ENCODE measurements around the gene RNF207. TPM values are rescaled to one million over a fixed set of nuclear protein-coding genes. Genes with fewer than 3 reads are reported as not detected.

The RNF207 gene
- total and polyA plus RNA-seq, 2 of the 4 experiments (the other 2 are of a cell fraction) = 2.7 to 17.2 TPM

DNA sequence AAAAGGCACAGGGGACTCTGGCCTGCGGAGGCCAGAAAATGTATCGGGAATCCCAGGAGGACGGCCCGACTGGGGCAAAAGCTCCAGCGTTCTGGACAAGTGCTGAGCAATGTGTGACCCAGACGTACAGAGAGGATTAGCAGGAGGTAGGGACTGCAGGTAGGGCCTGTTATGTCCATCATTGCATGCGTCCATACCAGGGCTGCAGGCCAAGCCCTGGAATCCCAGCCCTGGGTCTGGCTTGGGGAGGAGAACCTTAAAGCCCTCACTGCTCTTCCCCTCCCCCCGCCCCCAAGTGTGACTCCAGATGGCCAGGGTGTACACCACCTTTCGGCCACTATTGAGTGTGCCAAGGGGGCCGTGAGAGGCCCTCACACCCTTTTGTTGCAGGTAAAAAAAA, 2.0 kb downstream of the RNF207 start:
- Histone ChIP-seq H3K4ac (ENCODE audit: low read depth, low read length) (no peak overlapping the region), H3K9ac (ENCODE audit: low read depth, low read length) (no peak overlapping the region), H3K79me1 (ENCODE audit: low read depth in 1 of 2, low read length in 2 of 2) (no peaks in the 10 kb centered on the region; a peak in 1 of 4 replicates), H4K5ac (ENCODE audit: low read depth, low read length) (no peak overlapping the region), H3K27me3 (ENCODE audit: control insufficient read depth, insufficient read depth, low read length) (no peaks in the 10 kb centered on the region; the same call in 1 of the 2 replicates), H2BK5ac (ENCODE audit: low read depth, low read length, poor library complexity, severe bottlenecking) (no peak overlapping the region), H4K91ac (ENCODE audit: insufficient read depth, low read depth, low read length) (no peak overlapping the region), H3K27ac (ENCODE audit: insufficient read depth, low read length) (no peak overlapping the region), H3K14ac (replicated peaks; ENCODE audit: low read depth, low read length) (no peak overlapping the region), H2AK9ac (replicated peaks; ENCODE audit: low read depth, low read length, poor library complexity) (no peak overlapping the region), H4K8ac (ENCODE audit: low read depth in 2 of 2, low read length in 2 of 2) (no peak overlapping the region), H3K36me3 (ENCODE audit: control insufficient read depth, insufficient read depth, low read length) (no peaks in the 10 kb centered on the region), H3K56ac (ENCODE audit: extremely low read depth, insufficient read depth, low read length) (no peak overlapping the region), H2BK20ac (ENCODE audit: low read depth, low read length) (no peak overlapping the region), H3K18ac (ENCODE audit: low read depth, low read length) (no peak overlapping the region), H3K4me1 (ENCODE audit: control insufficient read depth, insufficient read depth, low read length) (peaks cover 7% of the 10 kb centered on the region; the same call in 1 of the 2 replicates), H3K23ac (ENCODE audit: low read depth, low read length) (no peak overlapping the region), H2BK120ac (ENCODE audit: low read depth, low read length) (no peak overlapping the region), H3K9me3 (ENCODE audit: control insufficient read depth, insufficient read depth, low read length) (no peaks in the 10 kb centered on the region), H2AK5ac (ENCODE audit: low read depth, low read length) (no peak overlapping the region), H4K20me1 (ENCODE audit: insufficient read depth, low read length) (no peaks in the 10 kb centered on the region; the same call in 1 of the 2 replicates), H2BK15ac (ENCODE audit: low read depth, low read length) (no peak overlapping the region), H3K9me1 (ENCODE audit: insufficient read depth, low read length) (peaks cover 4% of the 10 kb centered on the region), H2AFZ (replicated peaks; ENCODE audit: low read length, poor library complexity) (no peak overlapping the region), H3K4me2 (ENCODE audit: low read depth, low read length) (no peak overlapping the region), H3K4me3 (ENCODE audit: insufficient read depth, low read depth, low read length) (no peak overlapping the region)
- ATAC-seq (ENCODE audit: low read depth) (no peak), DNase-seq (no peak)
- dilution Hi-C loops (cut with HindIII; ENCODE audit: low sequenced_read_pairs, unreplicated experiment) (no loop called here), intact Hi-C loops (cut with micrococcal nuclease) (no loop called here), in situ Hi-C loops (cut with MboI; ENCODE audit: low sequenced_read_pairs) (no loop called here)
- TF ChIP-seq CTCF (conservative IDR thresholded peaks at IDR 0.05; ENCODE audit: low read depth, low read length) (no peak), NFE2L2 (IDR thresholded peaks at IDR 0.05; ENCODE audit: low read depth, low read length) (no peak), POLR2A (IDR thresholded peaks at IDR 0.05; ENCODE audit: low read depth, low read length) (no peak), MAZ (IDR thresholded peaks at IDR 0.05; ENCODE audit: borderline replicate concordance, low read depth, low read length) (no peak), BHLHE40 (IDR thresholded peaks at IDR 0.05; ENCODE audit: low read depth, low read length) (no peak), SMC3 (IDR thresholded peaks at IDR 0.05; ENCODE audit: low read depth, low read length) (no peak), RCOR1 (IDR thresholded peaks at IDR 0.05; ENCODE audit: insufficient replicate concordance, low read length) (no peak), CHD1 (IDR thresholded peaks at IDR 0.05; ENCODE audit: low read depth, low read length) (no peak), FOS (IDR thresholded peaks at IDR 0.05; ENCODE audit: low read depth, low read length) (no peak)
- BruUV-seq (replicated peaks) = no TSS peak
- WGBS, 2 experiments (ENCODE audit: extremely low coverage in 2 of 2, insufficient read length in 1 of 2) = 100% methylated on average over 4 of the region's 10 CpGs; no CpG with 5 or more reads in 1 of the 2 experiments
- ChIA-PET CTCF (interaction anchor here (0.9 to 1.0 kb wide), 2 partner anchors 14 to 16 kb away, joined by 3 read pairs; no protein-coding TSS in a partner anchor), POLR2A (ENCODE audit: unreplicated experiment) (no interaction called here)
